GM12878 (cell line): ENCODE data around the gene BTG1. TPM values are rescaled to one million over a fixed set of nuclear protein-coding genes. Genes with fewer than 3 reads are reported as not detected.

Experiments
- ATAC-seq: fragments of 200-7000 bp; cut with Tn5 transposase; 3 replicates; pipeline ENCODE4 v1.9.1; 2020; ENCODE audit warnings: mild to moderate bottlenecking, moderate library complexity
- BruUV-seq: library from RNA; stranded (reverse); fragments of 400-500 nt; replicated peaks from 2 replicates; lab custom pipeline; 2021; lab: Mats Ljungman, UMichigan
- CTCF ChIA-PET: fragments of 300-600 bp; sonication (Branson Sonifier 250); formaldehyde crosslinking; extraction: SDS; loops from one replicate; lab custom pipeline; 2021; ENCODE audit warnings: inconsistent platforms; lab: Yijun Ruan, JAX
- POLR2A ChIA-PET: fragments of 350-600 bp; formaldehyde crosslinking; extraction: SDS; loops from one replicate; lab custom pipeline; 2021; ENCODE audit warnings: inconsistent platforms; lab: Charles Lee
- RAD21 ChIA-PET: fragments of 300-600 bp; sonication (Branson Sonifier 250); formaldehyde crosslinking; loops from one replicate; lab custom pipeline; 2023; ENCODE audit warnings: antibody characterized with exemption; ENCODE audit not compliant: unreplicated experiment; lab: Charles Lee
- SMC1A ChIA-PET: fragments of 300-600 bp; sonication (Branson Sonifier 250); formaldehyde crosslinking; loops from one replicate; lab custom pipeline; 2023; ENCODE audit not compliant: unreplicated experiment, uncharacterized antibody; lab: Charles Lee
- DNase-seq: peaks from one replicate; pipeline ENCODE4 v3.0.0-alpha.2; 2011; ENCODE audit warnings: low read depth, low spot score
- FAIRE-seq: peaks from 3 replicates; lab custom pipeline; 2011; peaks lifted over from hg19 to GRCh38; lab: Jason Lieb, UNC
- H2AFZ ChIP-seq: 2 replicates; pipeline ENCODE4 v1.6.0; 2011; ENCODE audit warnings: low read depth, low read length, control low read depth; ENCODE audit not compliant: control insufficient read depth
- H3K27ac ChIP-seq: 2 replicates; pipeline ENCODE4 v1.5.1; 2011; ENCODE audit warnings: control low read depth; ENCODE audit not compliant: control insufficient read depth, insufficient read depth
- H3K27me3 ChIP-seq, 2 experiments: replicated peaks in 1 of 2; 2 replicates each; pipeline versions ENCODE4 v1.6.0 to v1.6.1; 2011; ENCODE audit warnings: low read length in 1 of 2; ENCODE audit not compliant: control insufficient read depth in 2 of 2, insufficient read depth in 2 of 2
- H3K36me3 ChIP-seq, 2 experiments: 2 replicates each; pipeline ENCODE4 v1.5.1; 2011; ENCODE audit warnings: low read length in 1 of 2; ENCODE audit not compliant: control insufficient read depth in 2 of 2, insufficient read depth in 2 of 2
- H3K4me1 ChIP-seq: 2 replicates; pipeline ENCODE4 v1.6.1; 2011; ENCODE audit warnings: mild to moderate bottlenecking, low read length, moderate library complexity, mixed read lengths; ENCODE audit not compliant: control insufficient read depth, insufficient read depth
- H3K4me2 ChIP-seq: 2 replicates; pipeline ENCODE4 v1.6.0; 2011; ENCODE audit warnings: control low read depth; ENCODE audit not compliant: control insufficient read depth, insufficient read depth
- H3K4me3 ChIP-seq: fragments of 200-600 bp; sonication (generic); 2 replicates; pipeline ENCODE4 v1.5.1; 2016
- H3K79me2 ChIP-seq: 2 replicates; pipeline ENCODE4 v1.6.0; 2011; ENCODE audit warnings: low read length; ENCODE audit not compliant: control insufficient read depth, insufficient read depth
- H3K9ac ChIP-seq: 2 replicates; pipeline ENCODE4 v1.8.0; 2011; ENCODE audit warnings: low read length, control low read depth, mixed read lengths; ENCODE audit not compliant: control insufficient read depth, insufficient read depth
- H3K9me3 ChIP-seq: replicated peaks from 3 replicates; pipeline ENCODE4 v1.5.1; 2011; ENCODE audit warnings: mild to moderate bottlenecking, low read length; ENCODE audit not compliant: control insufficient read depth, insufficient read depth
- H4K20me1 ChIP-seq: 2 replicates; pipeline ENCODE4 v1.6.0; 2011; ENCODE audit not compliant: control insufficient read depth, insufficient read depth
- ATF2 ChIP-seq: IDR thresholded peaks from 2 replicates; pipeline ENCODE4 v1.6.1; 2012; ENCODE audit warnings: low read length, inconsistent platforms
- CEBPB ChIP-seq, 2 experiments: fragments of 150-350 bp in 1 of 2; IDR thresholded peaks; 2 replicates each; pipeline ENCODE4 v1.6.1; 2012 to 2014; ENCODE audit warnings: low read depth in 2 of 2, low read length in 2 of 2, borderline replicate concordance in 1 of 2, inconsistent platforms in 1 of 2
- E2F4 ChIP-seq: IDR thresholded peaks from 2 replicates; pipeline ENCODE4 v1.6.1; 2012; ENCODE audit warnings: low read depth, low read length, improper control_type of control experiment
- GABPA ChIP-seq: IDR thresholded peaks from 2 replicates; pipeline ENCODE4 v1.6.1; 2014; ENCODE audit warnings: antibody characterized with exemption, low read depth, mild to moderate bottlenecking, inconsistent platforms
- IKZF2 ChIP-seq, 2 experiments: fragments of 450-650 bp; IDR thresholded peaks; 2 replicates each; pipeline ENCODE4 v1.6.1; 2017; ENCODE audit warnings: mild to moderate bottlenecking in 2 of 2, moderate library complexity in 2 of 2
- IRF4 ChIP-seq: IDR thresholded peaks from 2 replicates; pipeline ENCODE4 v1.6.1; 2011; ENCODE audit warnings: low read depth, low read length
- NFIC ChIP-seq: IDR thresholded peaks from 2 replicates; pipeline ENCODE4 v1.6.1; 2012; ENCODE audit warnings: low read depth, mild to moderate bottlenecking, inconsistent platforms, low read length, moderate library complexity
- PBX3 ChIP-seq: IDR thresholded peaks from 2 replicates; pipeline ENCODE4 v1.6.1; 2011; ENCODE audit warnings: mild to moderate bottlenecking, low read depth, low read length, moderate library complexity; ENCODE audit not compliant: insufficient replicate concordance
- PML ChIP-seq: IDR thresholded peaks from 2 replicates; pipeline ENCODE4 v1.6.1; 2012; ENCODE audit warnings: low read length, inconsistent platforms
- POLR2A ChIP-seq: IDR thresholded peaks from 2 replicates; pipeline ENCODE4 v1.6.1; 2011; ENCODE audit warnings: low read depth, mild to moderate bottlenecking, low read length
- RELB ChIP-seq: fragments of 450-650 bp; IDR thresholded peaks from 2 replicates; pipeline ENCODE4 v1.6.1; 2017; ENCODE audit warnings: low read depth, mild to moderate bottlenecking, moderate library complexity
- RUNX3 ChIP-seq: IDR thresholded peaks from 2 replicates; pipeline ENCODE4 v1.6.1; 2012; ENCODE audit warnings: low read length, inconsistent platforms
- SIX5 ChIP-seq: IDR thresholded peaks from 2 replicates; pipeline ENCODE4 v1.6.1; 2011; ENCODE audit warnings: mild to moderate bottlenecking, low read depth, low read length, moderate library complexity; ENCODE audit not compliant: severe bottlenecking
- SMAD1 ChIP-seq: fragments of 450-650 bp; IDR thresholded peaks from 2 replicates; pipeline ENCODE4 v1.6.1; 2018; ENCODE audit warnings: mild to moderate bottlenecking, low read depth; ENCODE audit not compliant: partially characterized antibody
- TAF1 ChIP-seq: IDR thresholded peaks from 2 replicates; pipeline ENCODE4 v1.6.1; 2011; ENCODE audit warnings: mild to moderate bottlenecking, low read depth, low read length, borderline replicate concordance
- WGBS: methylation state at CpG from one replicate; pipeline ENCODE4 v1.1.6; 2016; ENCODE audit warnings: low lambda C conversion rate; ENCODE audit not compliant: insufficient replicate concordance, insufficient coverage; ENCODE audit errors: missing lambda C conversion rate; 5-methylcytosine and 5-hydroxymethylcytosine counted together
- in situ Hi-C: fragments of 300-500 bp; cut with MboI; formaldehyde crosslinking; loops from 9 replicates; pipeline ENCODE4 v1.14.3; 2018; ENCODE audit warnings: mixed read lengths
- intact Hi-C: fragments of 100-400 bp; cut with micrococcal nuclease; formaldehyde crosslinking; loops from one replicate; pipeline ENCODE4 v1.14.2; 2022; ENCODE audit not compliant: unreplicated experiment
- polyA plus RNA-seq, 11 experiments: library from polyadenylated mRNA; depleted of rRNA in 4 of 11; unstranded in 6 of 11; stranded (reverse) in 5 of 11; fragments of >200 nt; fragmentation: Nextera tagmentation in 4 of 11; fragmentation: Illumina TruSeq in 1 of 11; extraction: Ambion mirVana in 4 of 11; extraction: Trizol in 1 of 11; gene quantifications; 1 replicate in 1 of 11; 2 replicates in 10 of 11; pipeline versions ENCODE4 v1.2.1 to v1.2.3, GENCODE V29; 2011 to 2016; ENCODE audit warnings: inconsistent platforms in 2 of 11, missing spikeins in 2 of 11, low read depth in 1 of 11
- total RNA-seq, 4 experiments: library from RNA; depleted of rRNA in 3 of 4; stranded (reverse); fragments of >200 nt in 3 of 4; fragmentation: Illumina TruSeq in 1 of 4; extraction: Trizol in 1 of 4; gene quantifications; 2 replicates each; pipeline versions ENCODE4 v1.2.1 to v1.2.3, GENCODE V29; 2013 to 2021

The BTG1 gene
- total and polyA plus RNA-seq, 10 of the 15 experiments (the other 5 are each of a cell fraction or from before 2014, with no cell fraction given) = 23.7 to 194 (median 56.4) TPM

GRCh38 chr12:92133795-92134637 is 11.6 kb downstream of the BTG1 start:
- Histone ChIP-seq H3K27ac (peak overlapping the region; percentile 85), H3K4me2 (peak overlapping the region; percentile 65), H3K36me3 (no peaks in the 10 kb centered on the region; a peak in 1 of 4 replicates), H4K20me1 (no peaks in the 10 kb centered on the region; the same call in 1 of the 2 replicates), H3K9ac (peak overlapping the region; percentile 57), H3K27me3 (no peaks in the 10 kb centered on the region), H3K4me1 (peaks cover 20% of the 10 kb centered on the region; the same call in 1 of the 2 replicates), H3K9me3 (peaks cover 5% of the 10 kb centered on the region; the same call in 2 of the 3 replicates), H3K4me3 (peak overlapping the region; percentile 89), H3K79me2 (peaks cover 99% of the 10 kb centered on the region), H2AFZ (no peak overlapping the region)
- ChIA-PET POLR2A (interaction anchor here (0.8 to 8.8 kb wide), 21 partner anchors 8 to 429 kb away, joined by 3 to 112 read pairs (median 4); partner anchors contain the start of gene BTG1), CTCF (interaction anchor here (0.7 to 5.9 kb wide), 18 partner anchors 8 to 752 kb away, joined by 3 to 21 read pairs (median 4); no protein-coding TSS in a partner anchor), SMC1A (interaction anchor here (0.7 to 7.5 kb wide), 41 partner anchors 10 to 436 kb away, joined by 3 to 98 read pairs (median 5); partner anchors contain the start of gene BTG1), RAD21 (interaction anchor here (0.7 to 9.9 kb wide), 48 partner anchors 9 to 753 kb away, joined by 3 to 167 read pairs (median 5); partner anchors contain the start of gene BTG1)
- no TSS peak for BruUV-seq
- 16% methylated on average over 3 of the region's 3 CpGs for WGBS
- ATAC-seq = peak; percentile 13
- no peak for FAIRE-seq
- in situ Hi-C loops = loop anchor here (10.0 to 25.0 kb wide), 2 partner anchors 547 to 739 kb away; no protein-coding TSS in a partner anchor
- intact Hi-C loops = loop anchor here (1.0 to 5.0 kb wide), 4 partner anchors 69 to 323 kb away; no protein-coding TSS in a partner anchor
- no peak for DNase-seq
- TF ChIP-seq ATF2 (peak; percentile 7; the same call in 1 of the 2 replicates), NFIC (0 out of 2 replicates have a peak, but pooled peaks have one; percentile 24), CEBPB (IDR thresholded peaks at IDR 0.05; ENCODE audit: borderline replicate concordance in 1 of 2, low read depth in 2 of 2, low read length in 2 of 2) (no peak), E2F4 (no peak), GABPA (no peak), PML (0 out of 2 replicates have a peak, but pooled peaks have one; percentile 29), SMAD1 (peak; percentile 25), IRF4 (peak; percentile 69; the same call in 1 of the 2 replicates), IKZF2 (IDR thresholded peaks at IDR 0.05) (peak; percentile 61 to 79; a peak in 3 of 4 replicates), POLR2A (peak; percentile 48; the same call in 1 of the 2 replicates), RUNX3 (peak; percentile 46), PBX3 (peak; percentile 28), RELB (no peak), SIX5 (no peak), TAF1 (no peak)
